ENCODE data around the gene SHISAL1. TPM values are rescaled to one million over a fixed set of nuclear protein-coding genes. Genes with fewer than 3 reads are reported as not detected.

The SHISAL1 gene
- total RNA-seq, 4 donors from 2014 or later: 0.47 to 1.9 (median 0.75) TPM

GRCh38 chr22:44261164-44261860 lies 51.4 kb downstream of the SHISAL1 start:
- DNase-seq (ENCODE audit: low spot score) (peak; percentile 12), ATAC-seq (ENCODE audit: low FRiP score) (no peak)
- no peak for TF ChIP-seq CTCF (IDR thresholded peaks at IDR 0.05)

GRCh38 chr22:44260216-44261035 lies 52.3 kb downstream of the SHISAL1 start:
- no peak for ATAC-seq (ENCODE audit: low FRiP score)
- no peak for TF ChIP-seq CTCF (IDR thresholded peaks at IDR 0.05)
- DNase-seq (ENCODE audit: low spot score): peak; percentile 14

- DNase-seq (ENCODE audit: low spot score): no peak
- TF ChIP-seq CTCF (IDR thresholded peaks at IDR 0.05): no peak
- no peak for ATAC-seq (ENCODE audit: low FRiP score)
Observed at GRCh38 chr22:44259366-44260215, 53.2 kb downstream of the SHISAL1 start.

GRCh38 chr22:44256556-44257485 lies 55.9 kb downstream of the SHISAL1 start:
- DNase-seq (ENCODE audit: low spot score) (no peak), ATAC-seq (ENCODE audit: low FRiP score) (no peak)
- TF ChIP-seq CTCF (IDR thresholded peaks at IDR 0.05): no peak

- ATAC-seq (ENCODE audit: low FRiP score): no peak
- no peak for DNase-seq (ENCODE audit: low spot score)
- TF ChIP-seq CTCF (IDR thresholded peaks at IDR 0.05): no peak
Observed at GRCh38 chr22:44256085-44256484, 56.7 kb downstream of the SHISAL1 start.

GRCh38 chr22:44254811-44255210 lies 57.9 kb downstream of the SHISAL1 start:
- ATAC-seq (ENCODE audit: low FRiP score): no peak
- no peak for DNase-seq (ENCODE audit: low spot score)
- no peak for TF ChIP-seq CTCF (IDR thresholded peaks at IDR 0.05)
